HUES6 (cell line): ENCODE results near the gene ARHGAP19.

Source experiments
- H3K27ac ChIP-seq: 2 replicates; pipeline ENCODE4 v1.7.0; 2013; ENCODE audit warnings: low read depth, mild to moderate bottlenecking, low read length, inconsistent platforms
- H3K27me3 ChIP-seq: 2 replicates; pipeline ENCODE4 v1.6.1; 2013; ENCODE audit warnings: low read length; ENCODE audit not compliant: control insufficient read depth, insufficient read depth
- H3K36me3 ChIP-seq: 2 replicates; pipeline ENCODE4 v1.6.1; 2013; ENCODE audit warnings: low read length; ENCODE audit not compliant: control insufficient read depth, insufficient read depth
- H3K4me1 ChIP-seq: 2 replicates; pipeline ENCODE4 v1.6.1; 2013; ENCODE audit warnings: low read length; ENCODE audit not compliant: control insufficient read depth, insufficient read depth
- H3K4me3 ChIP-seq: 2 replicates; pipeline ENCODE4 v1.5.1; 2013; ENCODE audit warnings: low read depth, low read length
- H3K9ac ChIP-seq: one replicate; pipeline ENCODE4 v1.6.1; 2013; ENCODE audit warnings: mild to moderate bottlenecking, low read length
- H3K9me3 ChIP-seq: 2 replicates; pipeline ENCODE4 v1.6.1; 2013; ENCODE audit warnings: low read depth, low read length; ENCODE audit not compliant: control insufficient read depth, insufficient read depth

The ARHGAP19 gene

DNA sequence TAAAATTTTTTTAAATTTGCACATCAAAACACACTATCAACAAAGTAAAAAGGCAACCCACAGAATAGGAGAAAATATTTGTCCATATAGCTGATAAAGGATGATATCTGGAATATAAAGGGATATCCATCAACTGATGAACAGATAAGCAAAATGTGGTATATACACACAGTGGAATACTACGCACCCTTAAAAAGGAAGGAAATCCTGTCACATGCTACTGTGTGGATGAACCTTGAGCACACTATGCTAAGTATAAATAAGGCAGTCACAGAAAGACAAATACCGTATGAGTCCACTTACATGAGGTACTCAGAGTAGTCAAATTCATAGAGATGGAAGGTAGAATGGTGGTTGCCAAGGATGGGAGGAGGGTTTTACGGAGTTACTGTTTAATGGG, 37.7 kb downstream of the ARHGAP19 start:
- no peak overlapping the region for H3K9ac ChIP-seq
- H3K4me1 ChIP-seq: no peaks in the 10 kb centered on the region
- no peak overlapping the region for H3K4me3 ChIP-seq
- no peaks in the 10 kb centered on the region for H3K9me3 ChIP-seq
- H3K27ac ChIP-seq: no peak overlapping the region
- H3K36me3 ChIP-seq: peaks cover 54% of the 10 kb centered on the region
- no peaks in the 10 kb centered on the region for H3K27me3 ChIP-seq

DNA sequence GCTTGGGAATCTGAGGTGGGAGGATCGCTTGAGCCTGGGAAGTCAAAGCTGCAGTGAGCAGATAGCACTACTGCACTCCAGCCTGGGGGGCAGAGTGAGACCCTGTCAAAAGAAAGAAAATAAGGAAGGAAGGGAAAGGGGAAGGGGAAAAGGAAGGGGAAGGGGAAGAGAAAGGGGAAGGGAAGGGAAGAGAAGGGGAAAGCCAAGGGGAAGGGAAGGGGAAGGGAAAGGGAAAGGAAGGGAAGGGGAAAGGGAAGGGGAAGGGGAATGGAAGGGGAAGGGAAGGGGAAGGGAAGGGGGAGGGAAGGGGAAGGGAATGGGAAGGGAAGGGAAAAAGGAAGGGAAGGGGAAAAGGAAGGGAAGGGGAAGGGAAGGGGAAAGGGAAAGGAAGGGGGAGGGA, 41.5 kb downstream of the ARHGAP19 start:
- Histone ChIP-seq H3K4me3 (no peak overlapping the region), H3K9ac (no peak overlapping the region), H3K9me3 (no peaks in the 10 kb centered on the region), H3K4me1 (no peaks in the 10 kb centered on the region), H3K36me3 (peaks cover 37% of the 10 kb centered on the region), H3K27me3 (no peaks in the 10 kb centered on the region), H3K27ac (no peak overlapping the region)

DNA sequence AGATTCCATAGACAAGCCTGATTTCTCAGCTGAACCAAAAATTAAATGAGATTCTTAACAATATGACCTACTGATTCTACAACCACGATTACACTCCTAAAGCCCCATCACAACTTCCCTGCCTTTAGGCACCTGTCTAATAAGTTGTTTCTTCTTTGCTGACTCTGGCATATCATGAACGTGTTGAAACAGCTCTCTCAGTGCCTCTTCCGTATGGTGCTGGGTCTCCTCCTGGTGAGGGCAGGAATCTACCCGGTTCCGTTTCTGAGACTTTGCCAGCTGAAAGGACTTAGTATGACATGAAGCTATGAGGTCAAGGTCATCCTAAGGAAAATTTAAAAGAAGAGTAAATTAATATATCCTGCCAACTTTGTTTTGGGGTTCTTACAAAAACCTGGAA, 48.6 kb downstream of the ARHGAP19 start:
- Histone ChIP-seq H3K27me3 (no peaks in the 10 kb centered on the region), H3K9ac (no peak overlapping the region), H3K27ac (no peak overlapping the region), H3K9me3 (no peaks in the 10 kb centered on the region), H3K4me3 (no peak overlapping the region), H3K36me3 (peaks cover 40% of the 10 kb centered on the region), H3K4me1 (no peaks in the 10 kb centered on the region)

DNA sequence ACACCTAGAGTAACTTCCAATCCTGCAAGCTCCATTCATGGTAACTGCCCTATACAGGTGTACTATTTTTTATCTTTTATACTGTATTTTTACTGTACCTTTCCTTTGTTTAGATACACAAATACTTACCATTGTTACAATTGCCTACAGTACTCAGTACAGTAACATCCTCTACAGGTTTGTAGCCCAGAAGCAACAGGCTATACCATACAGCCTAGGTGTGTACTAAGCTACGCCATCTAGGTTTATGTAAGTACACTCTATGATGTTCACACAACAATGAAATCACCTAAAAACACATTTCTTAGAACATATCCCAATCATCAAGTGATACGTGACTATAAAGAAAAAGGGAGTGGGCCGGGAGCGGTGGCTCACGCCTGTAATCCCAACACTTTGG, 53.6 kb downstream of the ARHGAP19 start:
- Histone ChIP-seq H3K4me3 (no peak overlapping the region), H3K36me3 (peaks cover 27% of the 10 kb centered on the region), H3K9me3 (no peaks in the 10 kb centered on the region), H3K27me3 (no peaks in the 10 kb centered on the region), H3K27ac (no peak overlapping the region), H3K4me1 (no peaks in the 10 kb centered on the region), H3K9ac (no peak overlapping the region)

DNA sequence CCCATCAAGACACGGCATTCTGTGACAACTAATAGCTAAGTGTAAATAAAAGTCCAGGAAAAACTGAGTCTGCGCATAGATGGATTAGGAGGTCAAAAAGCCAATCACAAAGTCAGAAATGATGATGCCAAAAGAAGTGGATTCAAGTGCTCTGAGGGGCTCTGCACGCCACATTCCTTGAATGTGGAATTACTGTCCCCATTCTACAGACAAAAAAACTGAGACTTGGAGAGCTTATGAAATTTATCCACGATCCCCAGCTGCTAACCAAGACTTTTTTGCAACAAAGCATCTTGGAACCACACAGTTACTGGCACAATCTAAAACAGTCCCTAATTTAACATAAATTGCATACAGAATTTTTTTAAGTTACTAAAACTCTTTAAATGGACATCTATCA, 57.1 kb downstream of the ARHGAP19 start:
- H3K4me1 ChIP-seq: no peaks in the 10 kb centered on the region

DNA sequence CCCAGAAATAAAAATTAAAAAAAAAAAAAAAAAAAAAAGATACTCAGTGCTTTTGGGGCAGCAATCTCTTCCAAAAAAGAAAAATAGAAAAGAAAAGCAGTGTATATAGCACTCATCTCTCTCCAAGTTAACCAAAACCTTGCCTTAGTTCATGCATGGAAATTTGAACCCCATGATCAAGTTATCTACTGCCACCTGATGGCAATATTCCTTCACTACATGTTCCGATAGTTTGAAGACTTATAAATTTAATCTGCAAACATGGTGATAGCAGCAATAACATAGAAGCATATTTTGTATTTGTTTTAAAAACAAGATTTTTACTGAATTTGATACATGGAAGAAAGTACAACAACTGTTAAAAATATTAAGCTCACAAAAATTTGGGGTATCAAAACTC, 58.0 kb downstream of the ARHGAP19 start:
- H3K4me3 ChIP-seq: no peak overlapping the region
- no peak overlapping the region for H3K27ac ChIP-seq
- no peak overlapping the region for H3K9ac ChIP-seq
- H3K9me3 ChIP-seq: no peaks in the 10 kb centered on the region
- no peaks in the 10 kb centered on the region for H3K4me1 ChIP-seq
- peaks cover 32% of the 10 kb centered on the region for H3K36me3 ChIP-seq
- H3K27me3 ChIP-seq: no peaks in the 10 kb centered on the region

More for the DNA sequence above, 57.1 kb downstream of the ARHGAP19 start:
- Histone ChIP-seq H3K27ac (no peak overlapping the region), H3K36me3 (peaks cover 26% of the 10 kb centered on the region), H3K9me3 (no peaks in the 10 kb centered on the region), H3K27me3 (no peaks in the 10 kb centered on the region), H3K4me3 (no peak overlapping the region), H3K9ac (no peak overlapping the region)

DNA sequence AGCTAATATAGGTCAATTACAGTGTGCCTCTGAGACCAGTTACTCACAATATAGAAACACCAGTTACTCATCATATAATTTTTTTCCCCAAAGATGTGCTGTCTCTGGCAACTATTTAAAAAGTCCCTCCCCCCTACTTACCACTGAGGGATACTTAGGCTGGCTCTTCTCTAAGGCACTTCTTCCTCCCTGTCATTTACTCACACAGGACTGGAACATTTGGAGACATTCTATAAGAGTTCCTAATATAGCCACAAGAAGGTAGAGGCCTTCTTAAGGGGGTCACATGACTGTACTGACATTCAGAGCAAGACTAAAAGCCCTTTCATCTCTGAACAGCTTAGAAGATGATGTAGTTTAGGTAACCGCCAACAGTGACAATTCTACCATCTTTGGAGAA, 62.3 kb downstream of the ARHGAP19 start:
- Histone ChIP-seq H3K9me3 (no peaks in the 10 kb centered on the region), H3K4me1 (no peaks in the 10 kb centered on the region), H3K36me3 (peaks cover 55% of the 10 kb centered on the region), H3K27me3 (no peaks in the 10 kb centered on the region), H3K27ac (no peak overlapping the region), H3K9ac (no peak overlapping the region), H3K4me3 (no peak overlapping the region)

DNA sequence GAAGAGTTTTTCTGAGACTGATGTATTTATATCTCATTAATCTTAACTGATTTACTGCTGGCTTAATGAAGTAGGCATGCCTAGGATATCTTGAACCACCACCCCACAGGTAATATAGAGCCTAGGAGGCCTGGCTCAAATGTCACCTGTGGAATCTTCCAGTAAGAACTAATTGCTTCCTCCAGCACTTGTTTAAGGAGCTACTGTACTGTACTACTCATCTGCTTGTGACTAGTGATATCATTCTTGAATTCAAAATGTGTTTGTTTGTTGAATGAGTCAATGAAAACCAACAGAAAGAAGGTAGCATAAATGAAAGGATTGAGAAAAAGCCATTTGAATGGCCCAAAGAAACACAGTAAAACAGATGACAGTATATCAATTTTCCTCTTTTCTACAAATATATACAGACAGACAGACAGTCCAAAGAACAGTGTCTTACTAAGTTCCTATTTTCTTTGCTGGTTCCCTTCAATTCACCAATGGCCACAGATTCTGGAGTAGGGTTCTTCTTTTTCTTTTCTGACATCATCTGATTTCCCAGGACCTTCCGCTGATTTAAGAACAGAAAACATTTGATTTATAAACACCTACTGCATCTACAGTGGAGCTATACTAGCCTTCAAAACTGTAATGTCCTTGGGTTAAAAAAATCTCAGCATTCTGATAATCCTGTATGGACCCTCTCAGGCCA, 63.0 kb downstream of the ARHGAP19 start:
- peaks cover 60% of the 10 kb centered on the region for H3K36me3 ChIP-seq
- H3K9ac ChIP-seq: no peak overlapping the region
- no peaks in the 10 kb centered on the region for H3K4me1 ChIP-seq
- H3K4me3 ChIP-seq: no peak overlapping the region
- no peak overlapping the region for H3K27ac ChIP-seq
- H3K9me3 ChIP-seq: no peaks in the 10 kb centered on the region
- no peaks in the 10 kb centered on the region for H3K27me3 ChIP-seq

DNA sequence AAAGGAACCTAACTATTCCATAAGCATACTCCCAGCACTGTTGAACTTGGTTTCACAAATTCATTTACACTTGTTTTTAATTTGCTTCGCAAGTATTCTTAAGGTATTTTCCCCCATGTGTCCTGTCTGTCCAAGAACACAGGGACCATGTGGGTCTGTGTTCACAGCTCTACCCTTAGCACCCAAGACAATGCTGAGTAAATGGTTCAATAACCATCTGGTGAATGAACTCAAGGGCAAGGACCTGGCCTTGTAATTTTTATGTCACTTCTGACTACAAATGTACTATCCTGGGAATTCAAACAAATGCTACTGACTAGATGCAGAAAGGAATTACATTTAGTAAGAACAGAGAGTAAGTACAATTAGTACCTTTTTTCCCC, 63.7 kb downstream of the ARHGAP19 start:
- no peaks in the 10 kb centered on the region for H3K4me1 ChIP-seq
- H3K36me3 ChIP-seq: peaks cover 60% of the 10 kb centered on the region
- no peaks in the 10 kb centered on the region for H3K27me3 ChIP-seq
- no peak overlapping the region for H3K9ac ChIP-seq
- no peak overlapping the region for H3K27ac ChIP-seq
- no peak overlapping the region for H3K4me3 ChIP-seq
- H3K9me3 ChIP-seq: no peaks in the 10 kb centered on the region

DNA sequence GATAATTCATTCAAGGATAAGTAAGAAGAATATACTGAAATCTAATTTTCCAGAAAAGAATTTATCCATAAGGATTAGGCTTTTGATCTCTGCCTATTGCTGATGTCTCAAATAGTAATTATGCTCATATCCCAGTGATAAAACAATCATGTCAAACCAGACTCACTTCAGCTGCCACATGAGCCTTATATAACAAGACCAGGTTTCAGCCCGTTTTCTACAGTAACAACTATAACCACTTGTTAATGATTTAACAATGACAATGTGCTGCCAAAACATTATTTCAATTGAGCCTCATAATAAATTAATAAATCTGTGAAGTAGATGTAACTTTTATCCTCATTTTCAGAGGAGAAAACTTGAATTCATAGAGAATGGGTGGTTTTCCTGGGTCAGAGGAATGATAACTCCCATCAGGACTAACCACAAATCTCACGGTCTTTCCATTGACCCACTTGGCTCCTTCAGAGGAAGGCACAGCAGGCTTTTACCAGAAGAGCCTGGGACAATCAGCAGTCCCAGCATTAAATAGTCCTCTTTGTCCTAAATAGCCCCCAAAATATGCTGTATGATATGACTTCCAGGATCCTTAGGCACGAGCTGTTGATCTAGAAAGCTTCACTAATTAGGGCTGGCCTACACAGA, 64.2 kb downstream of the ARHGAP19 start:
- Histone ChIP-seq H3K4me3 (no peak overlapping the region), H3K4me1 (0 out of 2 replicates have a peak, but pooled peaks cover under 1% of the 10 kb centered on the region), H3K9me3 (no peaks in the 10 kb centered on the region), H3K27me3 (no peaks in the 10 kb centered on the region), H3K9ac (no peak overlapping the region), H3K27ac (no peak overlapping the region), H3K36me3 (peaks cover 60% of the 10 kb centered on the region)

DNA sequence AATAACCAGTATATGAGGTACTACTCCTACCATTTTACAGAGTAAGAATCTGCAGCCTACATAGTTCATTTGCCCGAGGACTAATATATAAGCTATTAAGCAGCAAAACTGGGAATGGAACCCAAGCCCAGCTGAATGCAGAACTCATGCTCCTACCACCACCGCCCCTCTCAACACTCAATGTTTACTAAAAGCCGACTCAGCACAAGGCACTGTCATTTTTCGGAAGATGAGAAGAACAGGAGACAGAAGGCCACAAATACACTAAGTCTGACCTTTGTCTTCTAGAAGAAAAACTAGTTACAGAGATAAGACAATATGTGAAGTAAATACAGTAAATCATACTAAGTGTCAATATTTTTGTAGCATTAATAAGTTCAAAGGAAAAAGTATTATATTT, 66.0 kb downstream of the ARHGAP19 start:
- Histone ChIP-seq H3K9ac (no peak overlapping the region), H3K36me3 (peaks cover 58% of the 10 kb centered on the region), H3K9me3 (no peaks in the 10 kb centered on the region), H3K27me3 (no peaks in the 10 kb centered on the region), H3K4me1 (peaks cover 13% of the 10 kb centered on the region), H3K27ac (no peak overlapping the region), H3K4me3 (no peak overlapping the region)
